Hepatocyte (in vitro differentiated cells): Measurements from ENCODE around the gene IBSP. TPM values are rescaled to one million over a fixed set of nuclear protein-coding genes. Genes with fewer than 3 reads are reported as not detected.

Source experiments
- DNase-seq: peaks from one replicate; pipeline ENCODE4 v3.0.0-alpha.2; 2016; ENCODE audit warnings: low spot score
- H2AFZ ChIP-seq: fragments of 200-600 bp; sonication (generic); 2 replicates; pipeline ENCODE4 v1.6.0; 2016; ENCODE audit warnings: antibody characterized with exemption, mild to moderate bottlenecking
- H3K27ac ChIP-seq: fragments of 200-600 bp; sonication (generic); 2 replicates; pipeline ENCODE4 v1.5.1; 2016; ENCODE audit warnings: mild to moderate bottlenecking
- H3K27me3 ChIP-seq: fragments of 200-600 bp; sonication (generic); 2 replicates; pipeline ENCODE4 v1.6.1; 2016
- H3K36me3 ChIP-seq: fragments of 200-600 bp; sonication (generic); replicated peaks from 2 replicates; pipeline ENCODE4 v1.5.1; 2016; ENCODE audit warnings: low read depth; ENCODE audit not compliant: insufficient read depth
- H3K4me1 ChIP-seq: fragments of 200-600 bp; sonication (generic); 2 replicates; pipeline ENCODE4 v1.5.1; 2016; ENCODE audit warnings: mild to moderate bottlenecking, moderate library complexity; ENCODE audit not compliant: insufficient read depth
- H3K4me2 ChIP-seq: fragments of 200-600 bp; sonication (generic); 2 replicates; pipeline ENCODE4 v1.6.0; 2016
- H3K4me3 ChIP-seq: fragments of 200-600 bp; sonication (generic); 2 replicates; pipeline ENCODE4 v1.5.1; 2016; ENCODE audit warnings: mild to moderate bottlenecking
- H3K79me2 ChIP-seq: fragments of 200-600 bp; sonication (generic); 2 replicates; pipeline ENCODE4 v1.6.0; 2017; ENCODE audit warnings: mild to moderate bottlenecking
- H3K9me2 ChIP-seq: fragments of 200-600 bp; sonication (generic); replicated peaks from 2 replicates; pipeline ENCODE4 v1.6.0; 2017; ENCODE audit warnings: mild to moderate bottlenecking; ENCODE audit not compliant: insufficient read depth
- H3K9me3 ChIP-seq: fragments of 200-600 bp; sonication (generic); 2 replicates; pipeline ENCODE4 v1.5.1; 2016; ENCODE audit warnings: low read depth, mild to moderate bottlenecking
- H4K20me1 ChIP-seq: fragments of 200-600 bp; sonication (generic); 2 replicates; pipeline ENCODE4 v1.6.0; 2016; ENCODE audit warnings: mild to moderate bottlenecking; ENCODE audit not compliant: insufficient read depth, poor library complexity, severe bottlenecking
- EZH2 ChIP-seq: fragments of 200-600 bp; sonication (generic); IDR thresholded peaks from 2 replicates; pipeline ENCODE4 v1.6.1; 2016; ENCODE audit warnings: antibody characterized with exemption, mild to moderate bottlenecking, borderline replicate concordance
- EZH2phosphoT487 ChIP-seq: fragments of 200-600 bp; sonication (generic); IDR thresholded peaks from one replicate; pipeline ENCODE4 v1.6.1; 2018; ENCODE audit warnings: antibody characterized with exemption, mild to moderate bottlenecking, low read depth, moderate library complexity; ENCODE audit not compliant: unreplicated experiment, severe bottlenecking
- WGBS: methylation state at CpG from one replicate; pipeline ENCODE4 v1.1.6; 2016; ENCODE audit warnings: low lambda C conversion rate; ENCODE audit errors: missing lambda C conversion rate; 5-methylcytosine and 5-hydroxymethylcytosine counted together
- polyA plus RNA-seq: library from polyadenylated mRNA; unstranded; fragments of >200 nt; fragmentation: Nextera tagmentation; extraction: Ambion mirVana; gene quantifications from 2 replicates; pipeline ENCODE4 v1.2.1, GENCODE V29; 2016
- total RNA-seq: library from RNA; depleted of rRNA; stranded (reverse); fragments of >200 nt; gene quantifications from 2 replicates; pipeline ENCODE4 v1.2.3, GENCODE V29; 2014
- TF ChIP-seq, protein P1 (sequence below): fragments of 200-600 bp; sonication (generic); IDR thresholded peaks from 2 replicates; pipeline ENCODE4 v1.5.1; 2016; ENCODE audit warnings: antibody characterized with exemption, mild to moderate bottlenecking; ENCODE audit not compliant: poor library complexity

IBSP gene
- total and polyA plus RNA-seq, 2 experiments from 2014 or later, result 0.07 to 0.12 TPM

GRCh38 chr4:87855559-87855958 is 56.2 kb downstream of the IBSP start:
- WGBS, result 85% methylated on average over 8 of the region's 8 CpGs
- Histone ChIP-seq H2AFZ (no peak overlapping the region), H3K27me3 (no peaks in the 10 kb centered on the region)

DNA sequence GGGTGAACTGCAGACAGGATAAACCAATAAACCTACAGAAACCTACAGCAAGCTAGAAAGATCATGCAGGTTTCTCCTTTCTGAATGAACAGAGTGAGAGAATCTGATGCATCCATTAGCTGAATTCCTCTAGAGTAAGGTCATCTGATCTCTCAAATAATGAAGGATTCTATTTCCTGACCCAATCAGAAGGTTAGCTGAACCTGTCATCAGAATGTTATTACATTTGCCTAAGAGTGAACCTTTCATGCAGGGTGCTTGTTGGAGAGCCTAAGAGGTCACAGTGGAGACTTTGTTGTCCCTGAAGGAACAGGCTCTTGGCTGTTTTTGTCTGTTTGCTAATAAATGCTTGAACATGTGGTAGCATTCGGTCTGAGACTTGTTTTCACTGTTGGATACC is 57.5 kb downstream of the IBSP start:
- no peaks in the 10 kb centered on the region for H3K79me2 ChIP-seq
- no peak overlapping the region for H2AFZ ChIP-seq
- H3K4me3 ChIP-seq, result no peak overlapping the region
- H3K4me2 ChIP-seq, result no peak overlapping the region
- 71% methylated on average over 1 of the region's 1 CpG for WGBS
- H3K27ac ChIP-seq, result no peak overlapping the region
- peaks cover 3% of the 10 kb centered on the region for H3K4me1 ChIP-seq
- no peak for DNase-seq
- H4K20me1 ChIP-seq, result no peaks in the 10 kb centered on the region
- H3K9me3 ChIP-seq, result no peaks in the 10 kb centered on the region
- TF ChIP-seq, protein P1, sequence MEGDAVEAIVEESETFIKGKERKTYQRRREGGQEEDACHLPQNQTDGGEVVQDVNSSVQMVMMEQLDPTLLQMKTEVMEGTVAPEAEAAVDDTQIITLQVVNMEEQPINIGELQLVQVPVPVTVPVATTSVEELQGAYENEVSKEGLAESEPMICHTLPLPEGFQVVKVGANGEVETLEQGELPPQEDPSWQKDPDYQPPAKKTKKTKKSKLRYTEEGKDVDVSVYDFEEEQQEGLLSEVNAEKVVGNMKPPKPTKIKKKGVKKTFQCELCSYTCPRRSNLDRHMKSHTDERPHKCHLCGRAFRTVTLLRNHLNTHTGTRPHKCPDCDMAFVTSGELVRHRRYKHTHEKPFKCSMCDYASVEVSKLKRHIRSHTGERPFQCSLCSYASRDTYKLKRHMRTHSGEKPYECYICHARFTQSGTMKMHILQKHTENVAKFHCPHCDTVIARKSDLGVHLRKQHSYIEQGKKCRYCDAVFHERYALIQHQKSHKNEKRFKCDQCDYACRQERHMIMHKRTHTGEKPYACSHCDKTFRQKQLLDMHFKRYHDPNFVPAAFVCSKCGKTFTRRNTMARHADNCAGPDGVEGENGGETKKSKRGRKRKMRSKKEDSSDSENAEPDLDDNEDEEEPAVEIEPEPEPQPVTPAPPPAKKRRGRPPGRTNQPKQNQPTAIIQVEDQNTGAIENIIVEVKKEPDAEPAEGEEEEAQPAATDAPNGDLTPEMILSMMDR, result no peak
- TF ChIP-seq EZH2phosphoT487 (no peak), EZH2 (no peak)
- no peaks in the 10 kb centered on the region for H3K36me3 ChIP-seq
- no peaks in the 10 kb centered on the region for H3K27me3 ChIP-seq
- no peaks in the 10 kb centered on the region for H3K9me2 ChIP-seq

More at GRCh38 chr4:87855559-87855958, 56.2 kb downstream of the IBSP start:
- H3K79me2 ChIP-seq, result no peaks in the 10 kb centered on the region
- DNase-seq, result no peak
- H3K4me1 ChIP-seq, result peaks cover 3% of the 10 kb centered on the region
- H3K9me2 ChIP-seq, result no peaks in the 10 kb centered on the region
- no peak overlapping the region for H3K4me3 ChIP-seq
- no peak for TF ChIP-seq EZH2
- TF ChIP-seq, protein P1, result no peak
- no peak for TF ChIP-seq EZH2phosphoT487
- no peak overlapping the region for H3K4me2 ChIP-seq
- H3K9me3 ChIP-seq, result no peaks in the 10 kb centered on the region
- H3K27ac ChIP-seq, result no peak overlapping the region
- H4K20me1 ChIP-seq, result no peaks in the 10 kb centered on the region
- H3K36me3 ChIP-seq, result no peaks in the 10 kb centered on the region

DNA sequence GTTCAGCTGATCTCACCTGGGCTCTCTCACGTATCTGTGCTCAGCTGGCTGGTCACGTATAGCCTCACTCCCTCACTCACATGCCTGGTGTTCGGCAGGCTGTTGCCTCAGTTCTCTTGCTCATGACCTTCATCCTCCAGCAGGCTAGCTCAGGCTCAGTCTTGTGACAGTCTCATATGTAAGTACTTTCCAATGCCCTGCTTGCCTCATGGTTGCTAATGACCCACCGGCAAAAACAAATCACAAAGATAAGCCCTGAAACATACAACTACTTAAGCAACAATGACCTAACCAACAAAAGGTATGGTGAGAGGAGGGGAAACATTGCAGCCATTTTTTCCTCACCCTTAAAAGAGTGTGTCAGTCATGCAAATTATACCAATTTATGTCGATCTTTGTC is 58.4 kb downstream of the IBSP start:
- Histone ChIP-seq H3K27ac (no peak overlapping the region), H2AFZ (no peak overlapping the region), H3K4me3 (no peak overlapping the region), H4K20me1 (no peaks in the 10 kb centered on the region), H3K9me2 (no peaks in the 10 kb centered on the region), H3K4me2 (no peak overlapping the region), H3K4me1 (peaks cover 3% of the 10 kb centered on the region), H3K36me3 (no peaks in the 10 kb centered on the region), H3K27me3 (no peaks in the 10 kb centered on the region), H3K9me3 (no peaks in the 10 kb centered on the region), H3K79me2 (no peaks in the 10 kb centered on the region)
- no peak for TF ChIP-seq EZH2phosphoT487
- TF ChIP-seq, protein P1, result no peak
- TF ChIP-seq EZH2, result no peak
- 58% methylated on average over 5 of the region's 5 CpGs for WGBS
- no peak for DNase-seq

Other genes starting within 250 kb of the IBSP start
- not detected in 2 replicates for gene DSPP, start 191.0 kb upstream of the IBSP start, total RNA-seq
- 0.17 TPM in 1 of 2 replicates, not detected in the other for gene DSPP, start 191.0 kb upstream of the IBSP start, polyA plus RNA-seq
- not detected in 2 replicates for gene DMP1, start 149.3 kb upstream of the IBSP start, total RNA-seq
- gene DMP1, start 149.3 kb upstream of the IBSP start, polyA plus RNA-seq, result not detected in 2 replicates
- 0.07 TPM in 1 of 2 replicates, not detected in the other for gene MEPE, start 33.4 kb downstream of the IBSP start, total RNA-seq
- gene MEPE, start 33.4 kb downstream of the IBSP start, polyA plus RNA-seq, result not detected in 2 replicates
- gene SPP1, start 176.2 kb downstream of the IBSP start, total RNA-seq, result 175 and 225 TPM in 2 replicates
- 244 and 466 TPM in 2 replicates for gene SPP1, start 176.2 kb downstream of the IBSP start, polyA plus RNA-seq
- 32.3 and 36.7 TPM in 2 replicates for gene PKD2, start 208.1 kb downstream of the IBSP start, total RNA-seq
- 17.8 and 19.3 TPM in 2 replicates for gene PKD2, start 208.1 kb downstream of the IBSP start, polyA plus RNA-seq